HG02678 (cell line): ENCODE data around the gene STS.

Experiments
- ATAC-seq: cut with Tn5 transposase; IDR thresholded peaks from one replicate; pipeline ENCODE4 v1.9.1; 2021; ENCODE audit warnings: mild to moderate bottlenecking, moderate library complexity; ENCODE audit not compliant: unreplicated experiment

STS gene

GRCh38 chrX:7147413-7147977 is at the start of gene STS:
TSS of gene STS (plus strand) at chrX:7147712. CDS start at chrX:7253200, 105,488 bp downstream.
- ATAC-seq: peak; percentile 42

- no peak for ATAC-seq
These were observed 47.5 kb upstream of the STS start for GRCh38 chrX:7100022-7100421.

- ATAC-seq: no peak
These were observed 45.4 kb upstream of the STS start for GRCh38 chrX:7102119-7102518.

GRCh38 chrX:7106649-7107048 is 40.9 kb upstream of the STS start:
- ATAC-seq: no peak

- ATAC-seq: no peak
These were observed 39.5 kb upstream of the STS start for GRCh38 chrX:7108030-7108429.

GRCh38 chrX:7109049-7109531 is 38.4 kb upstream of the STS start:
- ATAC-seq: no peak

GRCh38 chrX:7109838-7110793 is 37.4 kb upstream of the STS start:
- ATAC-seq: peak; percentile 71

- peak; percentile 46 for ATAC-seq
These were observed 36.7 kb upstream of the STS start for GRCh38 chrX:7110821-7111276.

GRCh38 chrX:7111518-7111917 is 36.0 kb upstream of the STS start:
- ATAC-seq: no peak

- no peak for ATAC-seq
These were observed 35.4 kb upstream of the STS start for GRCh38 chrX:7112071-7112470.

- peak; percentile 69 for ATAC-seq
These were observed 32.0 kb upstream of the STS start for GRCh38 chrX:7115557-7115956.

GRCh38 chrX:7116081-7116480 is 31.4 kb upstream of the STS start:
- ATAC-seq: no peak

- peak; percentile 39 for ATAC-seq
These were observed 29.9 kb upstream of the STS start for GRCh38 chrX:7117587-7117986.

GRCh38 chrX:7119950-7120877 is 27.3 kb upstream of the STS start:
- ATAC-seq: no peak

- ATAC-seq: no peak
These were observed 26.7 kb upstream of the STS start for GRCh38 chrX:7120878-7121219.

GRCh38 chrX:7127056-7127455 is 20.5 kb upstream of the STS start:
- ATAC-seq: no peak

- no peak for ATAC-seq
These were observed 15.9 kb upstream of the STS start for GRCh38 chrX:7131621-7132020.

GRCh38 chrX:7132335-7133049 is 15.0 kb upstream of the STS start:
- ATAC-seq: peak; percentile 75

GRCh38 chrX:7133050-7133440 is 14.5 kb upstream of the STS start:
- peak; percentile 35 for ATAC-seq

- ATAC-seq: no peak
These were observed 12.5 kb upstream of the STS start for GRCh38 chrX:7134981-7135380.
